HEK293 (cell line): Measurements from ENCODE around the gene XRN1.

Experiments used
- CTCF ChIA-PET: fragments of 350-600 bp; formaldehyde crosslinking; extraction: SDS; loops from one replicate; lab custom pipeline; 2021; ENCODE audit warnings: antibody characterized with exemption; lab: Yijun Ruan, JAX
- POLR2A ChIA-PET: fragments of 300-600 bp; formaldehyde crosslinking; extraction: SDS; loops from one replicate; lab custom pipeline; 2020; ENCODE audit warnings: antibody characterized with exemption, inconsistent platforms; lab: Yijun Ruan, JAX
- H3K27ac ChIP-seq: fragments of 200-500 bp; sonication (Bioruptor generic); 2 replicates; pipeline ENCODE4 v1.5.1; 2014; ENCODE audit warnings: low read depth, low read length, control low read depth, inconsistent platforms; ENCODE audit errors: extremely low read depth
- H3K36me3 ChIP-seq, 2 experiments: fragments of 200-500 bp in 1 of 2; sonication (Bioruptor generic) in 1 of 2; 1 replicate in 1 of 2; 2 replicates in 1 of 2; pipeline ENCODE4 v1.5.1; 2014 to 2017; ENCODE audit warnings: inconsistent platforms in 2 of 2, low read length in 2 of 2; ENCODE audit not compliant: control insufficient read depth in 2 of 2, insufficient read depth in 1 of 2
- H3K4me1 ChIP-seq: fragments of 200-500 bp; sonication (Bioruptor generic); 2 replicates; pipeline ENCODE4 v1.5.1; 2014; ENCODE audit warnings: mild to moderate bottlenecking, low read length, inconsistent platforms; ENCODE audit not compliant: control insufficient read depth, insufficient read depth
- H3K4me3 ChIP-seq: 2 replicates; pipeline ENCODE4 v1.5.1; 2011; ENCODE audit warnings: low read depth, mild to moderate bottlenecking, control low read depth, low read length, moderate library complexity
- H3K9me3 ChIP-seq: fragments of 200-500 bp; sonication (Bioruptor generic); 2 replicates; pipeline ENCODE4 v1.5.1; 2014; ENCODE audit warnings: low read depth, low read length, inconsistent platforms; ENCODE audit not compliant: control insufficient read depth, insufficient read depth
- BCL11A ChIP-seq: fragments of 450-650 bp; formaldehyde crosslinking; IDR thresholded peaks from 2 replicates; pipeline ENCODE4 v1.5.1; 2016; ENCODE audit warnings: low read depth, missing biosample characterization, missing genetic modification characterization
- GLIS1 ChIP-seq: fragments of 450-650 bp; formaldehyde crosslinking; IDR thresholded peaks from 2 replicates; pipeline ENCODE4 v1.5.1; 2016; ENCODE audit warnings: missing biosample characterization, missing genetic modification characterization
- HOXD13 ChIP-seq: sonication (generic); formaldehyde crosslinking; IDR thresholded peaks from 2 replicates; pipeline ENCODE4 v1.8.0; 2022; ENCODE audit warnings: missing genetic modification reagents, borderline replicate concordance
- KLF8 ChIP-seq: fragments of 450-650 bp; formaldehyde crosslinking; IDR thresholded peaks from 2 replicates; pipeline ENCODE4 v1.5.1; 2016; ENCODE audit warnings: missing biosample characterization, missing genetic modification characterization
- REPIN1 ChIP-seq: fragments of 450-650 bp; formaldehyde crosslinking; IDR thresholded peaks from 2 replicates; pipeline ENCODE4 v1.5.1; 2017; ENCODE audit warnings: missing biosample characterization, missing genetic modification characterization, low read depth
- ZBTB17 ChIP-seq: fragments of 450-650 bp; formaldehyde crosslinking; IDR thresholded peaks from 2 replicates; pipeline ENCODE4 v1.5.1; 2016; ENCODE audit warnings: missing biosample characterization, missing genetic modification characterization
- ZNF223 ChIP-seq: fragments of 450-650 bp; formaldehyde crosslinking; IDR thresholded peaks from 2 replicates; pipeline ENCODE4 v1.5.1; 2016; ENCODE audit warnings: missing biosample characterization, missing genetic modification characterization
- ZNF24 ChIP-seq: fragments of 450-650 bp; formaldehyde crosslinking; IDR thresholded peaks from 2 replicates; pipeline ENCODE4 v1.5.1; 2016; ENCODE audit warnings: missing biosample characterization, missing genetic modification characterization
- ZNF302 ChIP-seq: fragments of 450-650 bp; formaldehyde crosslinking; IDR thresholded peaks from 2 replicates; pipeline ENCODE4 v1.5.1; 2016; ENCODE audit warnings: missing biosample characterization, missing genetic modification characterization, low read depth
- ZNF501 ChIP-seq: fragments of 450-650 bp; formaldehyde crosslinking; IDR thresholded peaks from 2 replicates; pipeline ENCODE4 v1.5.1; 2016; ENCODE audit warnings: missing biosample characterization, missing genetic modification characterization
- ZNF521 ChIP-seq: fragments of 450-650 bp; formaldehyde crosslinking; IDR thresholded peaks from 2 replicates; pipeline ENCODE4 v1.5.1; 2017; ENCODE audit warnings: missing biosample characterization, mild to moderate bottlenecking, missing genetic modification characterization
- ZNF596 ChIP-seq: fragments of 450-650 bp; IDR thresholded peaks from 2 replicates; pipeline ENCODE4 v1.5.0; 2018; ENCODE audit warnings: missing biosample characterization, mild to moderate bottlenecking, missing genetic modification characterization, moderate library complexity
- ZNF600 ChIP-seq: fragments of 450-650 bp; formaldehyde crosslinking; IDR thresholded peaks from 2 replicates; pipeline ENCODE4 v1.5.1; 2016; ENCODE audit warnings: missing biosample characterization, missing genetic modification characterization
- ZNF626 ChIP-seq: fragments of 450-650 bp; sonication (Bioruptor Pico); formaldehyde crosslinking; IDR thresholded peaks from 2 replicates; pipeline ENCODE4 v1.5.1; 2018; ENCODE audit warnings: missing biosample characterization, missing genetic modification characterization, inconsistent platforms
- ZNF837 ChIP-seq: fragments of 450-650 bp; formaldehyde crosslinking; IDR thresholded peaks from 2 replicates; pipeline ENCODE4 v1.5.1; 2016; ENCODE audit warnings: missing biosample characterization, missing genetic modification characterization
- TF ChIP-seq, protein P1 (sequence below): fragments of 450-650 bp; formaldehyde crosslinking; IDR thresholded peaks from 2 replicates; pipeline ENCODE4 v1.5.1; 2017; ENCODE audit warnings: missing biosample characterization, missing genetic modification characterization
- TF ChIP-seq, protein P2 (sequence below): fragments of 450-650 bp; formaldehyde crosslinking; IDR thresholded peaks from 2 replicates; pipeline ENCODE4 v1.5.1; 2016; ENCODE audit warnings: missing biosample characterization, missing genetic modification characterization
- TF ChIP-seq, protein P3 (sequence below): fragments of 450-650 bp; formaldehyde crosslinking; conservative IDR thresholded peaks from 2 replicates; pipeline ENCODE4 v1.5.1; 2016; ENCODE audit warnings: low read depth, missing biosample characterization, missing genetic modification characterization
- TF ChIP-seq, protein P4 (sequence below): fragments of 450-650 bp; formaldehyde crosslinking; conservative IDR thresholded peaks from 2 replicates; pipeline ENCODE4 v1.5.1; 2016; ENCODE audit warnings: low read depth, missing biosample characterization, missing genetic modification characterization
- TF ChIP-seq, protein P5 (sequence below): fragments of 450-650 bp; formaldehyde crosslinking; IDR thresholded peaks from 2 replicates; pipeline ENCODE4 v1.5.1; 2016; ENCODE audit warnings: missing biosample characterization, missing genetic modification characterization

XRN1 gene

DNA sequence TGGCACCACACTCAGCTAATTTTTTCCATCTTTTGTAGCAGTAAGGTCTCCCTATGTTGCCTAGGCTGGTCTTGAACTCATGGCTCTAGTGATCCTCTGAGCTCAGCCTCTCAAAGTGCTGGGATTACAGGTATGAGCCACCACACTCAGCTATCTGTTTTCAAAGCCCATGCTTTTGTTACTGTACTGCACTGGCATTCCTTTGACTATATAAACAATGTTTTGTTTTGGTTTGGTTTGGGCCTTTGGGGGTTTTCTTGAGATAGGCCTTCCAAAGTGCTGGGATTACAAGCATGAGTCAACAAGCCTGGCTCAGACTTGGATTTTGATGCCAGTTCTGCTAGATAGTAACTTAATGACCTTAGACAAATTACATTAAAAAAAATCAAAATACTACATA lies 132.8 kb downstream of the XRN1 start:
- ChIA-PET CTCF (interaction anchor here (0.6 kb wide), 1 partner anchor 158 kb away, joined by 5 read pairs; no protein-coding TSS in a partner anchor), POLR2A (no interaction called here)
- Histone ChIP-seq H3K4me3 (no peak overlapping the region), H3K4me1 (no peaks in the 10 kb centered on the region), H3K9me3 (no peaks in the 10 kb centered on the region), H3K27ac (no peak overlapping the region), H3K36me3 (peaks cover 0 to 27% of the 10 kb centered on the region in 2 experiments; a peak in 1 of 3 replicates)
- TF ChIP-seq GLIS1 (tag by site-specific recombination): peak; percentile 81
- TF ChIP-seq ZBTB17 (tag by site-specific recombination): peak; percentile 33; the same call in 1 of the 2 replicates
- TF ChIP-seq, protein P1, sequence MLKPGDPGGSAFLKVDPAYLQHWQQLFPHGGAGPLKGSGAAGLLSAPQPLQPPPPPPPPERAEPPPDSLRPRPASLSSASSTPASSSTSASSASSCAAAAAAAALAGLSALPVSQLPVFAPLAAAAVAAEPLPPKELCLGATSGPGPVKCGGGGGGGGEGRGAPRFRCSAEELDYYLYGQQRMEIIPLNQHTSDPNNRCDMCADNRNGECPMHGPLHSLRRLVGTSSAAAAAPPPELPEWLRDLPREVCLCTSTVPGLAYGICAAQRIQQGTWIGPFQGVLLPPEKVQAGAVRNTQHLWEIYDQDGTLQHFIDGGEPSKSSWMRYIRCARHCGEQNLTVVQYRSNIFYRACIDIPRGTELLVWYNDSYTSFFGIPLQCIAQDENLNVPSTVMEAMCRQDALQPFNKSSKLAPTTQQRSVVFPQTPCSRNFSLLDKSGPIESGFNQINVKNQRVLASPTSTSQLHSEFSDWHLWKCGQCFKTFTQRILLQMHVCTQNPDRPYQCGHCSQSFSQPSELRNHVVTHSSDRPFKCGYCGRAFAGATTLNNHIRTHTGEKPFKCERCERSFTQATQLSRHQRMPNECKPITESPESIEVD (tag by site-specific recombination): 0 out of 2 replicates have a peak, but pooled peaks have one; percentile 14
- TF ChIP-seq BCL11A (tag by site-specific recombination): 0 out of 2 replicates have a peak, but pooled peaks have one; percentile 31
- TF ChIP-seq ZNF223 (tag by site-specific recombination): no peak
- TF ChIP-seq ZNF501 (tag by site-specific recombination): no peak
- TF ChIP-seq ZNF837: no peak
- TF ChIP-seq KLF8 (tag by site-specific recombination): 0 out of 2 replicates have a peak, but pooled peaks have one; percentile 11
- no peak for TF ChIP-seq HOXD13 (CRISPR knock-in tag)

DNA sequence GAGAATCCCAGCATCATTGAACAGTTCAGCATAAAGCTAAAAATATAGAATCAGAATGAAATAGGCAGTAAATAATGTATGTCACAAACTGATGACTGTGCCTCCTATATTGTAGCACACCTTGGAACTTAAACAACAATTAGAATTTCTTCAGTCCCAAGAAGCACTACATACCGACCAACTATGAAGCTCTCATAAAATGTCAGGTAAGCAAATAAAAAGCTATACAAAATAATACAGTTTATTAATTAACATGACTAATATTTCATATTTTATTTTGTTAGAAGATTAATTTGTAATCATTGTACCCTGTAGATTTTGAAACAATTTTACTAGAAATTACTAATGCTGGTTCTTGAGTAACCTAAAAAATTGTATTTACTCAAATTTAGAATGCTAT lies 137.4 kb downstream of the XRN1 start:
- CTCF ChIA-PET: no interaction called here
- Histone ChIP-seq H3K4me3 (no peak overlapping the region), H3K27ac (no peak overlapping the region), H3K9me3 (no peaks in the 10 kb centered on the region), H3K36me3 (peaks cover 3 to 29% of the 10 kb centered on the region in 2 experiments; a peak in 2 of 3 replicates), H3K4me1 (no peaks in the 10 kb centered on the region)
- POLR2A ChIA-PET: no interaction called here
- TF ChIP-seq, protein P2, sequence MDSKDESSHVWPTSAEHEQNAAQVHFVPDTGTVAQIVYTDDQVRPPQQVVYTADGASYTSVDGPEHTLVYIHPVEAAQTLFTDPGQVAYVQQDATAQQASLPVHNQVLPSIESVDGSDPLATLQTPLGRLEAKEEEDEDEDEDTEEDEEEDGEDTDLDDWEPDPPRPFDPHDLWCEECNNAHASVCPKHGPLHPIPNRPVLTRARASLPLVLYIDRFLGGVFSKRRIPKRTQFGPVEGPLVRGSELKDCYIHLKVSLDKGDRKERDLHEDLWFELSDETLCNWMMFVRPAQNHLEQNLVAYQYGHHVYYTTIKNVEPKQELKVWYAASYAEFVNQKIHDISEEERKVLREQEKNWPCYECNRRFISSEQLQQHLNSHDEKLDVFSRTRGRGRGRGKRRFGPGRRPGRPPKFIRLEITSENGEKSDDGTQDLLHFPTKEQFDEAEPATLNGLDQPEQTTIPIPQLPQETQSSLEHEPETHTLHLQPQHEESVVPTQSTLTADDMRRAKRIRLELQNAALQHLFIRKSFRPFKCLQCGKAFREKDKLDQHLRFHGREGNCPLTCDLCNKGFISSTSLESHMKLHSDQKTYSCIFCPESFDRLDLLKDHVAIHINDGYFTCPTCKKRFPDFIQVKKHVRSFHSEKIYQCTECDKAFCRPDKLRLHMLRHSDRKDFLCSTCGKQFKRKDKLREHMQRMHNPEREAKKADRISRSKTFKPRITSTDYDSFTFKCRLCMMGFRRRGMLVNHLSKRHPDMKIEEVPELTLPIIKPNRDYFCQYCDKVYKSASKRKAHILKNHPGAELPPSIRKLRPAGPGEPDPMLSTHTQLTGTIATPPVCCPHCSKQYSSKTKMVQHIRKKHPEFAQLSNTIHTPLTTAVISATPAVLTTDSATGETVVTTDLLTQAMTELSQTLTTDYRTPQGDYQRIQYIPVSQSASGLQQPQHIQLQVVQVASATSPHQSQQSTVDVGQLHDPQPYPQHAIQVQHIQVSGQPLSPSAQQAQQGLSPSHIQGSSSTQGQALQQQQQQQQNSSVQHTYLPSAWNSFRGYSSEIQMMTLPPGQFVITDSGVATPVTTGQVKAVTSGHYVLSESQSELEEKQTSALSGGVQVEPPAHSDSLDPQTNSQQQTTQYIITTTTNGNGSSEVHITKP: no peak
- TF ChIP-seq REPIN1 (tag by site-specific recombination) (no peak), ZNF24 (tag by site-specific recombination) (no peak), ZNF626 (no peak), ZNF600 (tag by site-specific recombination) (no peak), ZNF521 (tag by site-specific recombination) (no peak), ZNF302 (no peak), ZNF596 (no peak)
- TF ChIP-seq, protein P3, sequence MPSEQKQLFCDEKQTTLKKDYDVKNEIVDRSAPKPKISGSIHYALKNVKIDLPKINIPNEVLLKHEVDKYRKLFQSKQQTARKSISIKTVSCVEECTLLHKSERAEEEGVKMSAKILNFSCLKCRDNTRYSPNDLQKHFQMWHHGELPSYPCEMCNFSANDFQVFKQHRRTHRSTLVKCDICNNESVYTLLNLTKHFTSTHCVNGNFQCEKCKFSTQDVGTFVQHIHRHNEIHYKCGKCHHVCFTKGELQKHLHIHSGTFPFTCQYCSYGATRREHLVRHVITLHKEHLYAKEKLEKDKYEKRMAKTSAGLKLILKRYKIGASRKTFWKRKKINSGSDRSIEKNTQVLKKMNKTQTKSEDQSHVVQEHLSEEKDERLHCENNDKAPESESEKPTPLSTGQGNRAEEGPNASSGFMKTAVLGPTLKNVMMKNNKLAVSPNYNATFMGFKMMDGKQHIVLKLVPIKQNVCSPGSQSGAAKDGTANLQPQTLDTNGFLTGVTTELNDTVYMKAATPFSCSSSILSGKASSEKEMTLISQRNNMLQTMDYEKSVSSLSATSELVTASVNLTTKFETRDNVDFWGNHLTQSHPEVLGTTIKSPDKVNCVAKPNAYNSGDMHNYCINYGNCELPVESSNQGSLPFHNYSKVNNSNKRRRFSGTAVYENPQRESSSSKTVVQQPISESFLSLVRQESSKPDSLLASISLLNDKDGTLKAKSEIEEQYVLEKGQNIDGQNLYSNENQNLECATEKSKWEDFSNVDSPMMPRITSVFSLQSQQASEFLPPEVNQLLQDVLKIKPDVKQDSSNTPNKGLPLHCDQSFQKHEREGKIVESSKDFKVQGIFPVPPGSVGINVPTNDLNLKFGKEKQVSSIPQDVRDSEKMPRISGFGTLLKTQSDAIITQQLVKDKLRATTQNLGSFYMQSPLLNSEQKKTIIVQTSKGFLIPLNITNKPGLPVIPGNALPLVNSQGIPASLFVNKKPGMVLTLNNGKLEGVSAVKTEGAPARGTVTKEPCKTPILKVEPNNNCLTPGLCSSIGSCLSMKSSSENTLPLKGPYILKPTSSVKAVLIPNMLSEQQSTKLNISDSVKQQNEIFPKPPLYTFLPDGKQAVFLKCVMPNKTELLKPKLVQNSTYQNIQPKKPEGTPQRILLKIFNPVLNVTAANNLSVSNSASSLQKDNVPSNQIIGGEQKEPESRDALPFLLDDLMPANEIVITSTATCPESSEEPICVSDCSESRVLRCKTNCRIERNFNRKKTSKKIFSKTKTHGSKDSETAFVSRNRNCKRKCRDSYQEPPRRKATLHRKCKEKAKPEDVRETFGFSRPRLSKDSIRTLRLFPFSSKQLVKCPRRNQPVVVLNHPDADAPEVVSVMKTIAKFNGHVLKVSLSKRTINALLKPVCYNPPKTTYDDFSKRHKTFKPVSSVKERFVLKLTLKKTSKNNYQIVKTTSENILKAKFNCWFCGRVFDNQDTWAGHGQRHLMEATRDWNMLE (tag by site-specific recombination): no peak
- TF ChIP-seq, protein P4, sequence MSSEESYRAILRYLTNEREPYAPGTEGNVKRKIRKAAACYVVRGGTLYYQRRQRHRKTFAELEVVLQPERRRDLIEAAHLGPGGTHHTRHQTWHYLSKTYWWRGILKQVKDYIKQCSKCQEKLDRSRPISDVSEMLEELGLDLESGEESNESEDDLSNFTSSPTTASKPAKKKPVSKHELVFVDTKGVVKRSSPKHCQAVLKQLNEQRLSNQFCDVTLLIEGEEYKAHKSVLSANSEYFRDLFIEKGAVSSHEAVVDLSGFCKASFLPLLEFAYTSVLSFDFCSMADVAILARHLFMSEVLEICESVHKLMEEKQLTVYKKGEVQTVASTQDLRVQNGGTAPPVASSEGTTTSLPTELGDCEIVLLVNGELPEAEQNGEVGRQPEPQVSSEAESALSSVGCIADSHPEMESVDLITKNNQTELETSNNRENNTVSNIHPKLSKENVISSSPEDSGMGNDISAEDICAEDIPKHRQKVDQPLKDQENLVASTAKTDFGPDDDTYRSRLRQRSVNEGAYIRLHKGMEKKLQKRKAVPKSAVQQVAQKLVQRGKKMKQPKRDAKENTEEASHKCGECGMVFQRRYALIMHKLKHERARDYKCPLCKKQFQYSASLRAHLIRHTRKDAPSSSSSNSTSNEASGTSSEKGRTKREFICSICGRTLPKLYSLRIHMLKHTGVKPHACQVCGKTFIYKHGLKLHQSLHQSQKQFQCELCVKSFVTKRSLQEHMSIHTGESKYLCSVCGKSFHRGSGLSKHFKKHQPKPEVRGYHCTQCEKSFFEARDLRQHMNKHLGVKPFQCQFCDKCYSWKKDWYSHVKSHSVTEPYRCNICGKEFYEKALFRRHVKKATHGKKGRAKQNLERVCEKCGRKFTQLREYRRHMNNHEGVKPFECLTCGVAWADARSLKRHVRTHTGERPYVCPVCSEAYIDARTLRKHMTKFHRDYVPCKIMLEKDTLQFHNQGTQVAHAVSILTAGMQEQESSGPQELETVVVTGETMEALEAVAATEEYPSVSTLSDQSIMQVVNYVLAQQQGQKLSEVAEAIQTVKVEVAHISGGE (tag by site-specific recombination): no peak
- TF ChIP-seq, protein P5, sequence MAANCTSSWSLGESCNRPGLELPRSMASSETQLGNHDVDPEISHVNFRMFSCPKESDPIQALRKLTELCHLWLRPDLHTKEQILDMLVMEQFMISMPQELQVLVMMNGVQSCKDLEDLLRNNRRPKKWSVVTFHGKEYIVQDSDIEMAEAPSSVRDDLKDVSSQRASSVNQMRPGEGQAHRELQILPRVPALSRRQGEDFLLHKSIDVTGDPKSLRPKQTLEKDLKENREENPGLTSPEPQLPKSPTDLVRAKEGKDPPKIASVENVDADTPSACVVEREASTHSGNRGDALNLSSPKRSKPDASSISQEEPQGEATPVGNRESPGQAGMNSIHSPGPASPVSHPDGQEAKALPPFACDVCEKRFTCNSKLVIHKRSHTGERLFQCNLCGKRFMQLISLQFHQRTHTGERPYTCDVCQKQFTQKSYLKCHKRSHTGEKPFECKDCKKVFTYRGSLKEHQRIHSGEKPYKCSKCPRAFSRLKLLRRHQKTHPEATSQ (tag by site-specific recombination): no peak
